SU-DHL-6 (cell line): ENCODE data around the gene RSF1.

Experiments used
- CTCF ChIP-seq: fragments of 200-600 bp; sonication (generic); IDR thresholded peaks from one replicate; pipeline ENCODE4 v1.5.1; 2017; ENCODE audit warnings: antibody characterized with exemption, mild to moderate bottlenecking, low read length, moderate library complexity; ENCODE audit not compliant: insufficient read depth, poor library complexity, severe bottlenecking
- EZH2phosphoT487 ChIP-seq: fragments of 200-600 bp; sonication (generic), shearing (Covaris generic); conservative IDR thresholded peaks from 2 replicates; pipeline ENCODE4 v1.6.1; 2018; ENCODE audit warnings: mild to moderate bottlenecking, antibody characterized with exemption, low read length, moderate library complexity, mixed read lengths

GRCh38 chr11:77677138-77677537 lies 143.4 kb downstream of the RSF1 start:
- TF ChIP-seq CTCF (no peak), EZH2phosphoT487 (no peak)
